Measurements from ENCODE around the gene ST3GAL4.
"Not testable (repeated sequence)": the region's sequence is repeated elsewhere in the genome, so short reads cannot be mapped to it uniquely, and the experiment has no call there.

Gene ST3GAL4

GRCh38 chr11:126387857-126388256 lies 32.4 kb downstream of the ST3GAL4 start:
- no peak for DNase-seq (ENCODE audit: low read depth in 2 of 2)

- DNase-seq (ENCODE audit: low read depth in 2 of 2), result no peak
These were observed 34.9 kb downstream of the ST3GAL4 start for GRCh38 chr11:126390272-126390867.

- DNase-seq (ENCODE audit: low read depth in 2 of 2), result no peak
These were observed 35.9 kb downstream of the ST3GAL4 start for GRCh38 chr11:126391286-126391954.

DNA sequence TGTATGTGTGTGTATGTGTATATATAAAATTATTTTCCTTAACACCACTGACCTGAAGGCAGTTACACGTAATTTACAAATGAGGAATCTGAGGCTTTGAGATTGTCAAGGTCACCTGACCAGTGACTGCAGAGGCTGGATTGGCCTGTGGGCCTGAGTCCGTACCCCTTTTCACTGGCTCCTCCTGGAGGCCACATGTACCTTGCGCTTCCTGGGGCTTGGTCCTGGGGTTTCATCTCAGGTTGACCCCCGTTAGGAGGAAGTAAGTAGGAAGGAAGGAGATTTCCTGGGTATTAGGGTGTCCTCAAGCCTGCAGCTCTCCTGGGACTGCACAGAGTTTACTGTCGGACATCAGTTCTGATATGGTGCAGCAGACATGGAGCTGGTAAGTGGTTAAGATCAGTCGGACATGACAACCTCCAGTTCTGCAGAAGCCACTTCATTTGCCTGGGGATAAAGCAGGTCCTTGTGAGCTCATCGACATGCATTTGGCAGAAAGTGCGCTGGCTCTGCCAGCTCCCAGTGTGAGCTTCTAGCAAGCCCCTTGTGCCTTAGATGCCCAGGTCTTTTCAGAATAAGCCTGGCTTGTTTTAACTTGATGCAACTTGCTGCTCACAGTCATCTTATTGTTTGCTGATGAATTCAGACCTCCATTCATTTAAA lies 36.6 kb downstream of the ST3GAL4 start:
- DNase-seq (ENCODE audit: low read depth in 2 of 2), result no peak

DNA sequence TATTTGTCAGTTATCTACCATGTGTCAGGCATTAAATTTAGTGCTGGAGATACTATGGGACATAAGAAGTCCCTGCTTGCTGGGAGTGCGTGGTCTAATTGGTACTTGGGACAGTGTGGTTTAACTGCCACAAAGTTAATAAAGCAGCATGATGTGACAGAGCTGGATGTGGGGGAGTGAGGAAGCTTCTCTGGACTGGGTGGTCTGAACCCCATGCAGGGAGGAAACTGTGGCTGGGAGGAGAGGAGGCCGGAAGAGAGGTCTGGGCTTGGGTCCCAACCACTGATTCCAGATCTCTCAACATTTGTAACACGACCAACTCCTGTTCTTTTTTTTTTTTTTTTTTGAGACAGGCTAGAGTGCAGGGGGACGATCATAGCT lies 37.1 kb downstream of the ST3GAL4 start:
- no peak for DNase-seq (ENCODE audit: low read depth in 2 of 2)

- no peak for DNase-seq (ENCODE audit: low read depth in 2 of 2)
These were observed 37.7 kb downstream of the ST3GAL4 start for GRCh38 chr11:126393143-126393542.

DNA sequence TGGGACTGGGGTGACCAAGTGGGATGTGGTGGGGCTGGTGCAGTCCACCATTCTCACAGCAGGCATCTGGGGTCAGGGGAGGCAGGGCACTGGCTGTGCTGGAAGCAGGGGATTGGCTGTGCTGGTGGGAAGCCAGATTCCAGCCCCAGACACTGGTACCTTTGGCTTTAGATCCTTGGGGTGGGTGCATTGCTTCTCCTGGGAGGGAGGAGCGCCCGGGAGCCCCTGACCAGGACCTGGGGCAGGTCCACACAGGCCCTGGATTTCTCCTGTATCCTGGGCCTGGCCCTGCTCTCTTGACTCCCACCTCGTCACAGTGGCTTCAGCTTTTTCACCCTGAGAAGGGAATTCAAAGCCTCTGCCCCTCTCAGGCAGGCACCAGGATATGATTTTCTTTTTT lies 38.5 kb downstream of the ST3GAL4 start:
- DNase-seq (ENCODE audit: low read depth in 2 of 2), result no peak

DNA sequence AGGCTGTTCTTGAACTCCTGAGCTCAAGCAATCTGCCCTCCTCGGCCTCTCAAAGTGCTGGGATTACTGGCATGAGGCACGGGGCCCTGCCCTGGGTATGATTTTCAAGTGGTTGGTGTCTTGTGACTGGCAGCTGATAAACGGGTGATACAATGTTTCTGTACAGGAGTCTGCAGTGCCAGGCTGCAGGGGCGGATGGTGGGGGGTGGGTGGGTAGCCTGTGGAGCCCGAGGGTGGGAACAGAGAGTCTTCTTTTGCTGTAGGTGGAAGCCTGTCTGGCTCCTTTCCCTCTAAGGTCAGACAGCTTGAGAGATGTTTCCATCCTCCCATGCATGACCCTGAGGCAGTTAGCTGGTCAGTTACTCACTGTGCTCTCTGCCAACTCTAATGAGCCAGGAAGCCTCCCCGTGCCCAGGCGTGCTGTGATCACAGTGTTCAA lies 39.2 kb downstream of the ST3GAL4 start:
- DNase-seq (ENCODE audit: low read depth in 2 of 2), result not testable (repeated sequence)

DNA sequence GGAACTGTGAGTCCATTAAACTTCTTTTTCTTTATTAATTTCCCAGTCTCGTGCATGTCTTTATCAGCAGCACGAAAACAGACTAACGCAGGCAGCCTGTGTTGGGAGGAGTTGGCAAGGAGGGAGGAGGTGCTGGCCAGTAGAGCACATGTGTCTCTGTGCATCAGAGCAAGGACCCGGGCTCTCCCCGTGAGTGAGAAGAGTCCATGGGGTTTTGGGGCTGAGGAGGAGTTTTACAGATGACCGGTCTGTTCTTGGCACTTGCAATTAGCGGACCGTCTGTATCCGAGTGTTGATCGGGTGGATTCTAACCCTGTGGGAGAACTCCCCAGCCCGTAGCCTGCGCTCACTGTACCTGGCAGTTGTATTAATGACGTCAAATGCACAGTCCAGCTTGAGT lies 40.3 kb downstream of the ST3GAL4 start:
- not testable (repeated sequence) for DNase-seq (ENCODE audit: low read depth in 2 of 2)

GRCh38 chr11:126396266-126396665 lies 40.8 kb downstream of the ST3GAL4 start:
- DNase-seq (ENCODE audit: low read depth in 2 of 2), result not testable (repeated sequence)

GRCh38 chr11:126396965-126397364 lies 41.5 kb downstream of the ST3GAL4 start:
- DNase-seq (ENCODE audit: low read depth in 2 of 2), result no peak

- DNase-seq (ENCODE audit: low read depth in 2 of 2), result no peak
These were observed 42.8 kb downstream of the ST3GAL4 start for GRCh38 chr11:126398296-126398695.

DNA sequence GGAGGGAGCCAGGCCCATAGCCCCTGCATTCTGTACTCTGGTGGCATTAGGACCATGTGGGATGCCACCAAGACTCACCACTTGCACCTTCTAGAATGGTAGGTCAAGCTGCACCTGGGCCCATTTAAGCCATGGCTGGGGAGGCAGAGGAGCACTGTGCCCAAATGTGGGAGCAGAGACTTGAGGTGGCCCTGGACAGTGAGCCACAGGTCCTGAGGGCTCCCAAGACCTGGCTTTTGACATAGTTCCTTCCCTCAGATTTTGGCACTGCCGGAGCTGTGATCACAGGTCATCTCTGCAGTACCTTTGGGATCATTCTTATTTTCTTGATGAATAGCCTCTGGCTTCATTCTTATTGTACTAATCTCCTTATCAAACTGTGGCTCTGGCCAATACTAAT lies 43.2 kb downstream of the ST3GAL4 start:
- no peak for DNase-seq (ENCODE audit: low read depth in 2 of 2)

GRCh38 chr11:126400019-126400418 lies 44.5 kb downstream of the ST3GAL4 start:
- no peak for DNase-seq (ENCODE audit: low read depth in 2 of 2)

- DNase-seq (ENCODE audit: low read depth in 2 of 2), result no peak
These were observed 45.0 kb downstream of the ST3GAL4 start for GRCh38 chr11:126400479-126400878.

DNA sequence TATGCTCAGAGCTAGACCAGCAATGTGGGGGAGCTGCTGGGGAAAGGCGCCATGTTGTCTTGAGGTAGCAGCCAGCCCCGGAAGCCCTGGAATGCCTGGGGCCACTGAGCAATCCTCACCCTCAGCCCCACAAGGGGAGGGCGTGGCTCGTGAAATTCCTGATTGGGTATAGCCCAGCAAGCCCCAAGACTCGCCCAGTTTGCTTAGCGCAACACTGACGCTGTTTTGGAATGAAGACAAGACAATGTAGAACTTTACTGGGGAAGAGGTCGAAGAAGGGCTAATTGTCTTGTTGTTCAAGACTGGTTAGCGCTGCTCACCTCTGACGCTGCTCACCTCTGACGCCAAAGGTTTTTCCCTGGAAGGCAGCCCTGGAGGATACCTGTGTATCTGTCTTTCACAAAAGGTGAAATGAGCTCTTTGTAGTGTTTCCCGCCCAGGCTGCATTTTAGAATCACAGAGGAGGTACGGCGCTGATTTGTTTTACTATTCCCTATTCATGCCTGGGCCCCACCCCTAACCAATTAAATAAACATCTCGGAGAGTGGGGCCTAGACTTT lies 47.6 kb downstream of the ST3GAL4 start:
- no peak for DNase-seq (ENCODE audit: low read depth in 2 of 2)

DNA sequence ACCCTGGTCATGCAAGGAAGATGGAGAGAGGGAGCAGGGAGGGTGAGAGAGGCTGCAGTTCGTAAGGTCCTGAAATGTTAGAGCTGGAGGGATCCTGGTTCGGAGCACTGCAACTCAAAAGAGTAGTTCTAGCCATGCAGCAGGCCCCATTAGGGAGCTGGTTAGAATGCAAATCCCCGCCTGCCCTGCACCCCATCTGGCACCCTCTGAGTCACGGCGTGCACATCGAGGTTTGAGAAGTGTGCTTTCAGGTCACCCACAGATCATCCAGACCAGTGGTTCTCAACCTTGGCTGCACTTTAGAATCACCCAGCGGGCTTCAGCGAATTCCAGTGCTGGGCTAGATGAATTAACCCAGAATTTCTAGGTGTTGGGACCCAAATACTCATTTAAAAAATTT lies 48.2 kb downstream of the ST3GAL4 start:
- DNase-seq (ENCODE audit: low read depth in 2 of 2), result no peak

DNA sequence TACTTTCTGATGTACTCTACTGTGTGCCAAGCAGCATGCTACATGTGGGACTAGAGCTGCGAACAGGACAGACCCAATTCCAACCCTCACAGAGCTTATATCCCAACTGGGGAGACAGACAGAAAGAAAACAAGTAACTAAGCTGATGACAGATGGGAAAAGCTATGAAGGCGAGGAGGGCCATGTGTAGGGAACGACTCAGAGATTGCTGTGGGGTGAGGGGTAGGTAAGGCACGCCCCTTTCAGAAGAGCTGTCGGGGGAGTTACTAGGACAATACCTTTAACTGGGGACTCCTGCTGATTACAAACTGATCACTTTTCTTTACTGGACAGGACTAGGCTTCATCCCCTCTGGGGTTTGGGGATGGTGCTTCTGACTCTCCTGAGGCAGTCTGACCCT lies 48.9 kb downstream of the ST3GAL4 start:
- DNase-seq (ENCODE audit: low read depth in 2 of 2), result no peak

- no peak for DNase-seq (ENCODE audit: low read depth in 2 of 2)
These were observed 49.9 kb downstream of the ST3GAL4 start for GRCh38 chr11:126405374-126405773.

- DNase-seq (ENCODE audit: low read depth in 2 of 2), result no peak
These were observed 50.4 kb downstream of the ST3GAL4 start for GRCh38 chr11:126405906-126406305.

- DNase-seq (ENCODE audit: low read depth in 2 of 2), result no peak
These were observed 50.9 kb downstream of the ST3GAL4 start for GRCh38 chr11:126406368-126406767.

DNA sequence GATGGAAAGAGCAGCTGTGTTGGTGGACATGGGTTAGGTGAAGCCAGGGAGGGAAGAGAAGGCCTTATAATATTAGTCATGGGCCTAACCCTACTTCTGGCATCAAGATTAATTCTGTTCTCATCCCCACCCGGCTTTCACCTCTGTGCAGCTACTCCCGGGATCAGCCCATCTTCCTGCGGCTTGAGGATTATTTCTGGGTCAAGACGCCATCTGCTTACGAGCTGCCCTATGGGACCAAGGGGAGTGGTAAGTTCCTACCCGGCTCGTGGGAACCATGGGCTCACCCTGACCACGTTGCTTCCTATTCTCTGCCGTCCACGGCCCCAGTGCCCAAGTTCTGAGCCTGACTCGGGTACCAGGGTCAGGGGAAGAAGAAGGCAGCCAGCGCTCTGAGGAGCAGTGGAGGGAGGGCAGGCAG lies 51.6 kb downstream of the ST3GAL4 start:
- no peak for DNase-seq (ENCODE audit: low read depth in 2 of 2)

All from stimulated activated CD8-positive, alpha-beta memory T cell treated with anti-CD3 and anti-CD28 coated beads, Interleukin-2, amount 100 ng/mL, for 48 hours (primary cell).